Measurements from ENCODE around the gene CRMP1. TPM values are rescaled to one million over a fixed set of nuclear protein-coding genes. Genes with fewer than 3 reads are reported as not detected.
"Not testable (repeated sequence)": the region's sequence is repeated elsewhere in the genome, so short reads cannot be mapped to it uniquely, and the experiment has no call there.

The CRMP1 gene
- total RNA-seq, 3 donors from 2014 or later: 0.08 TPM; not detected in 2

DNA sequence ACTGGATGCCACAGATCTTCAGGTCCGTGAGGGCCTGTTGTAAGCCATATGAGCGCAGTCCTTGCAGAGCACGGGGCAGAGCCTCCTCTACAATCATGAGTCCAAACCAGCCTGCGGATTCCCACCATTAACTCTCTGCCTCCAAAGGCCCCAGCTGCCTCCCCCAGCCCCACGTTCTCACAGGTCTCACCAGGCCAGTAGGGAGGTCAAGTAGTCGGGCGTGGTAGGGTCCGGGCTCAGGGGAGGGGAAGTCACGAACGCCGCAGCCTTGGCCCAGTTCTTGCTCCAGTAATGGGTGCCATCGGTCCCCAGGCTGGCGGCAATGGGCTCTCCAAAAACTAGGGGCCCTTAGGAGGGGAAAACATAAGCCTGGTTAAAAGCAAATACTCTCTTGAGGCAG, 53.6 kb downstream of the CRMP1 start:
- no peak overlapping the region for H3K4me3 Mint-ChIP-seq
- DNase-seq (no peak), ATAC-seq (no peak)
- H3K4me1 Mint-ChIP-seq (ENCODE audit: low read depth): no peaks in the 10 kb centered on the region
- peaks cover 4% of the 10 kb centered on the region for H3K27me3 Mint-ChIP-seq (ENCODE audit: low read depth)
- H3K36me3 Mint-ChIP-seq (ENCODE audit: insufficient read depth): no peaks in the 10 kb centered on the region
- H3K9me3 Mint-ChIP-seq: no peaks in the 10 kb centered on the region

DNA sequence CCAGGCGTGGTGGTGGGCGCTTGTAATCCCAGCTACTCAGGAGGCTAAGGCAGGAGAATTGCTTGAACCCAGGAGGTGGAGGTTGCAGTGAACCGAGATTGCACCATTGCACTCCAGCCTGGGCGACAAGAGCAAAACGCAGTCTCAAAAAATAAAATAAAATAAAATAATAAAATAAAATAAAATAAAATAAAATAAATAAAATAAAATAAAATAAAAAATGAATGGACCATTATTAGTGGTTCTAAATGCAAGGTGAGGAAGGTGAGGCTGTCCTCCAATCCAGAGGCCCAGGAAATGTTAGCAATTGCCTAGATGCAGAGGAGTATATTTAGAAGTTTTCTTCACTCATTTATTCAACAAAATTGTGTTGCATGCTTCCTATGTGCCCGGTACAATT, 55.4 kb downstream of the CRMP1 start:
- H3K36me3 Mint-ChIP-seq (ENCODE audit: insufficient read depth); H3K4me3 Mint-ChIP-seq; DNase-seq; H3K4me1 Mint-ChIP-seq (ENCODE audit: low read depth); H3K27me3 Mint-ChIP-seq (ENCODE audit: low read depth); ATAC-seq; H3K9me3 Mint-ChIP-seq: not testable (repeated sequence)

DNA sequence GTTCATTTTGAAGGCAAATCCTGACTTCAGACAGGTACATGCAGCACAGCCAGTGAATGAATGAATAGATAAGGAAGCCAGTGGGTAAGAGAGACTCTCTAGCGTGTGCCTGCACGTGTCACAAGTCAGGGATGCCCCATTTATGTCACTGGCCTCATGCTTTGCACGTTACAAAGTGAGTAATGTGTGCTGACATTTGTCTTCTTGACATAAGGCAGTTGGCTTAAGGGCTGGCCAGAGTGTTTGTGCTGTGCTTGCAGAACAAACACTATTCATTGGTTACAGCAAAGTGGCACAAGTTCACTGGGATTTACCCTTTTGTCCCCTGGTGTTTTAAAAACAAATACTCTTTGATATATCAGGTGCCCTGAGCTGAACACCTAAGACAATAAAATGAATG, 55.9 kb downstream of the CRMP1 start:
- Mint-ChIP-seq H3K27me3 (ENCODE audit: low read depth) (peaks cover 2% of the 10 kb centered on the region), H3K4me1 (ENCODE audit: low read depth) (no peaks in the 10 kb centered on the region), H3K4me3 (no peak overlapping the region), H3K9me3 (no peaks in the 10 kb centered on the region), H3K36me3 (ENCODE audit: insufficient read depth) (no peaks in the 10 kb centered on the region)
- DNase-seq (no peak), ATAC-seq (no peak)

DNA sequence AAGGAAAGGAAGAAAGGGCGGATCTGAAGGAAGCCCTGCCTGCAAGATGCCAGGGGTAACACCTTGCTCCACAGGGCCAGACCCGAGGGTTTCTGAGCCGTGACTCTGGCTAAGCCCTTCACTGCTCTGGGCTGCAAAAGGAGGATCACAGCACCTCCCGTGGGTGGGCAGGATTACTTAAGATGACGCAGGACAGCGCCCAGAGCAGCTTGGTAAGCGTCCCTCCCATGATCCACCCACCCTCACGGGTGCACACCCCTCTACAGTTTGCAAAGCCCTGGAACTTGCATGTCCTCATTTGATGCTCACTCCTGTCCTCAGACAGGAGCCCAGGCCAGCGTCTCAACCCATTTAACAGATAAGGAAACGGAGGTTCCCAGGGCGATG, 64.9 kb downstream of the CRMP1 start:
- no peaks in the 10 kb centered on the region for H3K9me3 Mint-ChIP-seq
- no peaks in the 10 kb centered on the region for H3K27me3 Mint-ChIP-seq (ENCODE audit: low read depth)
- H3K36me3 Mint-ChIP-seq (ENCODE audit: insufficient read depth): no peaks in the 10 kb centered on the region
- peaks cover 2% of the 10 kb centered on the region for H3K4me1 Mint-ChIP-seq (ENCODE audit: low read depth)
- no peak for ATAC-seq
- H3K4me3 Mint-ChIP-seq: no peak overlapping the region
- DNase-seq: no peak

DNA sequence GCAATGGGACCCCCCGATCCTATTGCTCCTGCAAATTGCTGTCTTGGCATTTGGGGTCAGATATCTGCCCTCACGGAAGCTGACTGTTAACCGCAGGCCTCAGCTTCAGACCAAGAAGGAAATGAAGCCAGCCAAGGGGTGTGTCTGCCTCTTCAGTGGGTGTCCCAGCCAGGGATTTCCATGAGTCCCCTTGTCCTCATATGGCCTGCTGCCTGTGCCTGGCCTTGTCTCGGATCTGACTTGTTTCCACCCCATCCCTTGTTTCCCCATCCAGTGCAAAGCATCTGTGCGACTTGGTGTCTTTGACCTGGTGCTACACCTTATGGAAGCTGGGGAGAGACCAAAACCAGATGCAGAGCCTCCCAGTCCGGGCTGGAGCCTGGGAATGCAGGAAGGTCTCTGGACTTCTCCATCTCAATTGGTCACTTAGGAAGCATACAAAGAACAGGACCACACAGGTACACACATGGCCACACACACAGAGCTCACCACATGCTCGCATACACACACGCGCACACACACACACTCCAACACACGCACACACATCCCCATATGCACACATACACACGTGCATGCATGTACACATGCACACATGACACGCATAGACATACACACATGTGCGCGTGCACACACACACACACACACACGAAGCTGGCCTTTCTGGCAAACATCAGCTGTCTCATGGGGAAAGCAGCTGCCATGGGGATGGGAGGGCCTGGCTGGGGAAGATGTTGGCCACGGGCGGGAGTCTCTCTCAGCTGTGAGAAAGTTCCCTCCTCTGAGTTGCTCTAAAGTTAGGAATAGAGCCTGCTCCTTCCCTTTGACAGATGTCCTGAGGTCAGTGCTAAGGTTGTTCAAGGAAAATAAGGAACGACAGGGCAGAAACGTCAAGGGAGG, 65.5 kb downstream of the CRMP1 start:
- DNase-seq (no peak), ATAC-seq (no peak)
- H3K36me3 Mint-ChIP-seq (ENCODE audit: insufficient read depth): no peaks in the 10 kb centered on the region
- no peak overlapping the region for H3K4me3 Mint-ChIP-seq
- H3K27me3 Mint-ChIP-seq (ENCODE audit: low read depth): no peaks in the 10 kb centered on the region
- H3K4me1 Mint-ChIP-seq (ENCODE audit: low read depth): peaks cover 2% of the 10 kb centered on the region
- no peaks in the 10 kb centered on the region for H3K9me3 Mint-ChIP-seq

DNA sequence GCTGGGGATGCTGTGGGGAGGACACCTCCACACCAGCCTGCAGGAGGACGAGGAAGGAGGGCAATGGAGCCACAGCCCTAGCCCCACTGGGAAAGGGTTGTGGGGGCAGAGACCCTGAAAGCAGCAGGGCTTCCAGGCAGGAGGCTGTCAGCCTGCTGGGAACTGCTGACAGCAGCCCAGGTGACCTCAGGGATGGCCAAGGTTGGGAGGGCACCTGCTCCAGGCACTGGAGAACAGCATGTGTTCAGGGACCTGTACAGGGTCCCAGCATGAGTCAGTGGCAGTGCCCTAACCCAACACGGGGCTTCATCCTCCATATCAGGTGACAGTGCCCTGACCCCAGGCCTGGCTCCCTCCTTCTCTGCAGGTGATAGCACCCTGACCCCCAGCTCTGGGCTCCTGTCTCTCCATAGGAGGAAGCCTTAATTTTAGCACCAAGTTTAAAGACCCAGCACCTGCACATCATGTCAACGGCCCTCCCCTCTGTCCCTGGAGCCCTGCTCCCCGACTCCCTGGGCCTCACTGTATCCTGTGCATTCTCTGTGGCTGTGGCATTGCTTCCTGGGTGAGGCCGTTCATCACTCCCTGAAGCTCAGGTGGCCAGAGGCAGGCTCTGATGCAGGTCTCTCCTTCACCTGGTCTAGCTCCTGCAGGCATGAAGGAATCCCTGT, 66.3 kb downstream of the CRMP1 start:
- Mint-ChIP-seq H3K4me1 (ENCODE audit: low read depth) (peaks cover 2% of the 10 kb centered on the region), H3K4me3 (no peak overlapping the region), H3K9me3 (no peaks in the 10 kb centered on the region), H3K27me3 (ENCODE audit: low read depth) (no peaks in the 10 kb centered on the region), H3K36me3 (ENCODE audit: insufficient read depth) (no peaks in the 10 kb centered on the region)
- DNase-seq: no peak
- ATAC-seq: no peak

DNA sequence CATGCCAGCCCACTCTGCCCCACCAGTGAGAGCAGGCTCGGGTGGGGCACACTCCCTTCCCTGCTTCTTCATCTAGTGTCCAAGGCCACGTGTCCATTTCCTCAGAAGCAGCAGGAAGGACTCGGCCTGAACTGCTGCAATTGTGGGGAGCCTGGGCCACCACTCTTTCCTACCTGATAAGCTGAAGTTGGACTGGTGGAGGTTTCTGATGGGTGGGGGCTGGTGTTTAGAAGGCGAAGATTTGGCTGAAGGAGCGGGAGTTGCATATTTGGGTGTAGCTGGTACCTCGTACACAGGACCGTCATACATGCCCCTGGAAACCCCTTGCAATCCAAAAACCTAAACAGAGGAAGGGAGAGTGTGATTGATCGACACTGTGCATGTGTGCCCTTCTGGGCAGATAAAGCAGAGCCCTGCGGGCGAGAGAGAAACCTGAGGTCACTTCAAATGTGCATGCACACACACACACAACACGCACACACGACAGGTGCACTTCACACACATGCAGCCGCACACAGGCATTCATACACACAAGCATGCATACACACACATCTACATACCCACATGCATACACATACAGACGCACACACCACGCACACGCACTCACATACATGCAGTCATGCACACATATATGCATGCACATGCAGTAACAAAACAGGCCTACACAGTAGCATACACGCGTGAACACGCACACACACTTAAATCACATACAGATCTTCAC, 67.4 kb downstream of the CRMP1 start:
- Mint-ChIP-seq H3K27me3 (ENCODE audit: low read depth) (no peaks in the 10 kb centered on the region), H3K4me3 (no peak overlapping the region), H3K4me1 (ENCODE audit: low read depth) (peaks cover 2% of the 10 kb centered on the region), H3K36me3 (ENCODE audit: insufficient read depth) (no peaks in the 10 kb centered on the region), H3K9me3 (no peaks in the 10 kb centered on the region)
- ATAC-seq (no peak), DNase-seq (no peak)

DNA sequence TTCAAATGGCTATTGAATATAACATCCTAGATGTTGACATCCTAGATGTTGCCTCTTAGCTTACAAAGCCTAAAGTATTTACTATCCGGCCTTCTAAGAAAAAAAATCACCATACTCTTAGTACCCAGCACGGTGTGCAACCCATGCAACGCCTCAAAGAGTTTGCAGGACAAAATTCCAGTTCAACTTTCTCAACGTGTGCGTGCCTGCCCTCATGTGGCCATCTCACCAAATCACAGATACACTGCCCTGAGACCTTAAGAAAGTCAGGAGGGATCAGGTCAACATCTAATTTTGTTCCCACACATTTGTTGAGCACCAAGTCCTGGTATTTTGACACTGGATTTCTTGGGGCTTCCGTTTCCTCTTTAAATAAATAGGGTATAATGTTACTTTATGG, 68.3 kb downstream of the CRMP1 start:
- ATAC-seq (no peak), DNase-seq (no peak)
- Mint-ChIP-seq H3K36me3 (ENCODE audit: insufficient read depth) (no peaks in the 10 kb centered on the region), H3K9me3 (no peaks in the 10 kb centered on the region), H3K4me1 (ENCODE audit: low read depth) (peaks cover 2% of the 10 kb centered on the region), H3K4me3 (no peak overlapping the region), H3K27me3 (ENCODE audit: low read depth) (no peaks in the 10 kb centered on the region)

DNA sequence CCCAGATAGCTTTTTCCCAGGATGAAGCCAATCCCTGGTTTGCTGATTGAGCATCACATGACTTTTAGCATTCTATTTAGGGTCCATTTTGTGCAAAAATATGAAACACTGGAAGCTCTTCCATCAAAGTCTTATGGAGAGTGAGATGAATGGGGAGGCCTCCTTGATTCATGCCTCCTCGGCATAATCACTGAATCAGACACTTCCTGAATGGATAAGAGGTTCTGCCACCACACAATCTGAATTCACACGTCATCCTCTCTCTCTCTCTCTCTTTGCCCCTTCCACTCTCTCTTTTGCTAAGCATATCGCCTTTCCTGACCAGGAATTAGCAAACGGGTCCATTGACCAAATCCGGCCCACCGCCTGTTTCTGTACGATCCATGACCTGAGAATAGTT, 68.7 kb downstream of the CRMP1 start:
- H3K4me1 Mint-ChIP-seq (ENCODE audit: low read depth): peaks cover 2% of the 10 kb centered on the region
- H3K36me3 Mint-ChIP-seq (ENCODE audit: insufficient read depth): no peaks in the 10 kb centered on the region

DNA sequence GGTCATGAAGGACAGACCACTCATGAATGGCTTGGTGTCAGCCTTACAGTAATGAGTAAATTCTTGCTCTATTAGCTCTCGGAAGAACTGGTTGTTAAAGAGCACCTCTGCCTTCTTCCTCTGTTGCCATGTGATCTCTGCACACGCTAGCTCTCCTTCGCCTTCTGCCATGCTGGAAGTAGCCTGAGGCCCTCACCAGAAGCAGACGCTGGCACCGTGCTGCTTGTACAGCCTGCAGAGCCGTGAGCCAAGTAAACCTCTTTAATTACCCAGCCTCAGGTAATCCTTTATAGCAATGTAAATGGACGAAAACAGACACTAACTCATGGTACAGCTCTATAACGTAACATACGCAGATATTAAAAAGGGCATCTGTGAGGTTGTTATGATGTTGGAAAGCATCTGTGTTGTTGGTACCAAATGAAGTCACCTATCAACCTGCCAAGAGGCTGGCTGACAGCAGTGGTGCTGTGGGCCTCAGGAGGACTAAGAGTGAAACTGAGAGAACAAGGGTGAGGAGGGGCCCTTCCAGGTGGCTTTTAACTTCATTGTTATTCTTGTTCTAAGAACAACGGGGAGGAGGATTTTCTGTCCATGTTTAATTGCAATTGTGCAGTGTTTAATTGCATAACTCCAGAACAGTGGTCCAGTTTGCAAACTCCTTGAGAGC, 69.2 kb downstream of the CRMP1 start:
- Mint-ChIP-seq H3K9me3 (no peaks in the 10 kb centered on the region), H3K27me3 (ENCODE audit: low read depth) (no peaks in the 10 kb centered on the region), H3K36me3 (ENCODE audit: insufficient read depth) (no peaks in the 10 kb centered on the region), H3K4me3 (no peak overlapping the region), H3K4me1 (ENCODE audit: low read depth) (peaks cover 2% of the 10 kb centered on the region)
- DNase-seq (no peak), ATAC-seq (no peak)

More for the DNA sequence above, 68.7 kb downstream of the CRMP1 start:
- ATAC-seq (no peak), DNase-seq (no peak)
- H3K4me3 Mint-ChIP-seq: no peak overlapping the region
- no peaks in the 10 kb centered on the region for H3K27me3 Mint-ChIP-seq (ENCODE audit: low read depth)
- H3K9me3 Mint-ChIP-seq: no peaks in the 10 kb centered on the region

DNA sequence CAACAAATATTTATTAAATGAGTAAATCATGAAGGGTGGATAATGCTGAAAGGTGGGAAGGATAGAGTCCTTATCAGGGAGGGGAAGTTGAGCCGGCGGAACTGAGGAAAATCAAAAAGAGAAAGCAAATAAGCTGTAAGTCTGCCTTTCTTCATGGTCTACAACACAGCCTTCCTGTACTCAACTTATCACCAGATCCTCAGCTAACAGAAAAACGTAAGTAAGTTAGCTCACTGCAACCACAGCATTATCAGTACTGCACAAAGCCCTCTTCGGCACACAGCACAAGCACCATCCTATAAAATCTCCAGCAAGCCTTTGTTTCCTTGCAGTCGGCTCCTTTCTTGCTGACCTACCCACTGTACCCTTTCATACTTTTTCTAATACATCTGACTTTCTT, 70.3 kb downstream of the CRMP1 start:
- Mint-ChIP-seq H3K9me3 (no peaks in the 10 kb centered on the region), H3K4me3 (no peak overlapping the region), H3K4me1 (ENCODE audit: low read depth) (peaks cover 2% of the 10 kb centered on the region), H3K27me3 (ENCODE audit: low read depth) (no peaks in the 10 kb centered on the region), H3K36me3 (ENCODE audit: insufficient read depth) (no peaks in the 10 kb centered on the region)
- ATAC-seq (no peak), DNase-seq (no peak)

DNA sequence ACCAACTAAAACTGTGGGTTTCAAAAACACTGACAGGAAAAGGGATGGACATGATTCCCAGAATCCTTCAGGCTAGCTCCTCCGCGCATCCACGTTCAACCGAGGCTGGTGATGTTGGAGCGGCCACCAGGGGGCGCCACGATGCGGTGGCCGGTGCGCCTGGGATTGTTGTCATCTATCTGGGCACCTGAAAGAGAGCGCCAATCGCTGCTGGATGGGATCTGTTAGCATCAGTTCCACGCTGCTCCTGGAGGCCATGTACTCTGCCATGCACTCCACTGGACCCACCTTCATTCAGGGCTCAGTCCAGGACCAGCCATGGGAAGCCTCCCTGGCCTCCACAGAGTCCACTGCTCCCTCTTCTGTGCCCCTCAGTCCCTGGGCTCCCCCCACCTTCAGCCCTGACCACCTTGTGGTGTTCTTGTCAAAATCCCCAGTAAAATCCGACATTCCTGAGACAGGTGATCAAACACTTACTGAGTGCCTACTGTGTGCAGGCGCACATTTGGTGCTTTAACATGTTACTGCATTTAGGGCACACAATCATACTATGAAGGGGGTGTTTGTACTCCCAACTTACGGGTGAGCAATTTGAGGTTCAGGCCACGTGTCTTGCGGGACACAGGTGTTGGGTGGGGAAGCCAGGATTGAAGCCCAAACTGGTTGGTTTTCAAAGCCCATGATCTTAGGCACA, 71.1 kb downstream of the CRMP1 start:
- ATAC-seq (no peak), DNase-seq (no peak)
- Mint-ChIP-seq H3K27me3 (ENCODE audit: low read depth) (no peaks in the 10 kb centered on the region), H3K4me1 (ENCODE audit: low read depth) (no peaks in the 10 kb centered on the region), H3K36me3 (ENCODE audit: insufficient read depth) (no peaks in the 10 kb centered on the region), H3K9me3 (no peaks in the 10 kb centered on the region), H3K4me3 (no peak overlapping the region)

DNA sequence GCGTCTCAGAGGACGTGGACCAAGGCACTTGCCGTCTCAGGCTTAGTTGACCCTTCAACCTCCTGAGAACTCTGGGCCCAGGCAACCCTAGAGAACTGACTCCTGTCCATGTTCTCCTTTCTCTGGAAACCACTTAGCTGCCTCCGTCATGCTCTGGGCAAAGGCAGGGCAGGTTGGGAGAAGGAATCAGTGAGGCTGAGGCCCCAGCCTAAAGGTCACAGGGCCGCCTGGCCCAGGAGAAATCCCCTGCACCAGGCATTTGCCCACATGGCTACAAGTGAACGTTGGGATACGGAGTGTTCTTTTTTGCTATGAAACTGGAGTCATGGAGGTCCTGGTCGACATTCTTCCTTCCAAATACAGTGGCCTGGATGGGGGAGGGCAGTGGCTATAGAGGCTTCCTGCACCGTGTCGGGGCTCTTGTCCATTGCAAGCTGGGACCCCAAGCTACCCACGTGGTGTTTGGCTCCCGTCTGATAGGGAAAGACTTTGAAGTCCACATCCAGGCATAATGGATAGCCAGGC, 76.0 kb downstream of the CRMP1 start:
- Mint-ChIP-seq H3K4me1 (ENCODE audit: low read depth) (no peaks in the 10 kb centered on the region), H3K4me3 (no peak overlapping the region), H3K27me3 (ENCODE audit: low read depth) (no peaks in the 10 kb centered on the region), H3K36me3 (ENCODE audit: insufficient read depth) (no peaks in the 10 kb centered on the region), H3K9me3 (no peaks in the 10 kb centered on the region)
- DNase-seq: no peak
- no peak for ATAC-seq

DNA sequence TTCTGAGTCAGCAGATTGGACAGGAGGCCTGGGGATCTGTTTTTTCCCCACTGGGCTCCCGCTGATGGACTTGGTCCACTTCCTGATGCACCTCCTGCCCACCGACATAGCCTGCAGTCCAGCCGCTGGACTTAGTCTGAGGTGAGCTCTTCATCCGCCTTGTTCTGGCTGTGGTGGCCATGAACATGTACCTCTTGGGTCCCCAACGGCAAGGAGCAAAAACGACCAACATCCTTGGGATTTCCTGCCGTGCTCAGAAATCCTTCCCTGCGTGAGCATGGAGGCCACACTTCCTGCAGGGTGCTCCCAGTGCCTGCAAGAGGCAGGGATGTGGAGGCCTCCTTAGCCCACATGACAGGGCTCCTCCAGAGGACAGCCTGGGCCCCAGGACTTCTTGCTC, 76.8 kb downstream of the CRMP1 start:
- DNase-seq: no peak
- no peak for ATAC-seq
- Mint-ChIP-seq H3K4me1 (ENCODE audit: low read depth) (no peaks in the 10 kb centered on the region), H3K27me3 (ENCODE audit: low read depth) (no peaks in the 10 kb centered on the region), H3K9me3 (no peaks in the 10 kb centered on the region), H3K4me3 (no peak overlapping the region), H3K36me3 (ENCODE audit: insufficient read depth) (no peaks in the 10 kb centered on the region)
